Measurements from ENCODE around the gene GKN1.

Gene GKN1

DNA sequence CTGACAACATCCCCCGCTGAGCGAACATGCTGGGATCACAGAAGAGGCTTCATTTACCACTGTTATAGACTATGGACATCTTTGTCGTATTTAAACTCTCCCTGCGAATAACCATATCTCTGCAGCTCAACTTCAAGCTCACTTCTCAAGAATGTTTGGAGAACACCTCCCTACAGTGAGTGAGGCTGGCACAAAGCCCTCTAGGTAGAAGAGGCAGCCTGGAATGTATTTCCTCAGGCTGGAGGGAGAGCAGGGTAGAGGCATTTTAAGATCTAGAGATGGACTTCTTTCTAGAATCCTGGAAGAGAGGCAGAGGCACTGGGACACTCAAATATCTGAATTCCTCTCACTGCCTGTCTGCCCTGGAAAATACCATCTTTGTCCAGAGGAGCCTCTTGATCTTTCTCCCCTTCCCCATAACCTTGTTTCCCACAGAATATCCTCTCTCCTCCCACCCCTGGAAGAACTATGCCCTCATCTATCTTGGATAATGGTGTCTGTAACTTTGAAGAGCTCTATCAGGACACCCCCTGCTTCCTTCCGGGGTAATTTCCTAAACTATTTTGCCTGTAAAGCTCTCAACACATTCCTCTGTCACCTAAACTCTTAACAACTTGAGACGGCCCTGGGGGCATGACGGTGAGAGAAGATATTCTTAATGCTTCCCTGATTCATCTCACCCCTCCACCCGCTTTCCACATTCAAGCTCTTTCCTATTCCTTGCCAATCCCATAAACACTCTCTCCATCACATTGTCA, 36.2 kb downstream of the GKN1 start:
- no peak for DNase-seq

DNA sequence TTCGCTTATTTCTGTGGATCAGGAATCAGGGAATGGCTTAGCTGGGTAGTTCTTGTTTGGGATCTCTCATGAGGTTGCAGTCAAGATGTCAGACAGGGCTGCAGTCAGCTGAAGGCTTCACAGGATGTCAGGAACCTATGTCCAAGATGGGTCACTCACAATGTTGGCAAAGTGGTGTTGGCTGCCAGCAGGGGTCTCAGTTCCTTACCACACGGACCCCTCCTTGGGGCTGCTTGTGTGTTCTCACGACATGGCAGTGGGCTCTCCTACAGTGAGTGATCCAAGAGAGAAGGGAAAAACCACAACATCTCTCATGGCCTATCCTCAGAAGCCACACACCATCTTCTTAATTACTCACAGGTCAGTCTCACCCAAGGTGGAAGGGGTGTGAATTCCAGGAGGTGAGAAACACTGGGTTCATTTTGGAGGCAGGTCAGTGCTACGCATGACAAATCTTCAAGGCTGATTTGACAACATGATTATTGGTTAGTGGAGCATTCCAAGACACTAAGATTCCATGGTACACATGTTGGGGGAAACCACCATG, 37.2 kb downstream of the GKN1 start:
- no peak for DNase-seq

DNA sequence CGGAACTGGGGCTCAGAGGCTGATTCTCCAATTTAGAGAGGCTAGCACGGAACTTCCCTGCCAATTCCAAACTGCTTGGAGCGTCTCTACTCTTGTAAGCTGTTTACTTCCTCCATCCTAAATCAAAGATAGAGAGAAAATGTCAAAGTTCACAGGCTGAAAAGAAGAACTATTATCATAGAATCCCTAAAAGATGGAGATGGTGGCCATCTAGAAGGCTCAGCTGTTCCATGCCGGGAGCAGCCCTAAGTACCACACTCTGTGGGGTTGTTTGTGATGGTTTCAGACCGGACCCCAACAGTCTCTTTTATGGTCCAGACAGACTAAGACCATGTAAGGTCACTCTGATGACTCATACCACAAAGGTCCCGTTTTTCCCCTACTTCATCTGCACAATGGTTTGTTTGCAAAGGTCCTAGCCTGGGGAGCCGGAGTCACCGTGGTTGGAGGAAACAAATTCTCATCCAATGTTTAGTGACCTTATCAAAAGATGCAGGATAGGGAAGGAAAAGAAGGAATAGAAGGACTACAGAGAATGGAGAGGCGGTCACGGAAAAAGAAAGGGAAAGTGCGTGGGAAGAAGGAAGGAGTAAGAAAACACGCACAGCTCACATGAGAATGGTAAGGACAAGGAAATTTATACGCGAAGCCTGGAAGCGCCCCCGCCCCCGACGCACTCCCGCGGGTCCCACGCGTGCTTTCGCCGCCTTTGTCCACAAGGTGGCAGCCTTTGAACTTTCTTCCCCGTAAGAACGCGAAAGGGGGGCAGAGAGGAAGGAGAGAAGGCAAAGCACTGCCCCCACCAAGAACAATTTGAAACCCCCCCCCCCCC, 38.1 kb downstream of the GKN1 start:
- peak; percentile 72 for DNase-seq

DNA sequence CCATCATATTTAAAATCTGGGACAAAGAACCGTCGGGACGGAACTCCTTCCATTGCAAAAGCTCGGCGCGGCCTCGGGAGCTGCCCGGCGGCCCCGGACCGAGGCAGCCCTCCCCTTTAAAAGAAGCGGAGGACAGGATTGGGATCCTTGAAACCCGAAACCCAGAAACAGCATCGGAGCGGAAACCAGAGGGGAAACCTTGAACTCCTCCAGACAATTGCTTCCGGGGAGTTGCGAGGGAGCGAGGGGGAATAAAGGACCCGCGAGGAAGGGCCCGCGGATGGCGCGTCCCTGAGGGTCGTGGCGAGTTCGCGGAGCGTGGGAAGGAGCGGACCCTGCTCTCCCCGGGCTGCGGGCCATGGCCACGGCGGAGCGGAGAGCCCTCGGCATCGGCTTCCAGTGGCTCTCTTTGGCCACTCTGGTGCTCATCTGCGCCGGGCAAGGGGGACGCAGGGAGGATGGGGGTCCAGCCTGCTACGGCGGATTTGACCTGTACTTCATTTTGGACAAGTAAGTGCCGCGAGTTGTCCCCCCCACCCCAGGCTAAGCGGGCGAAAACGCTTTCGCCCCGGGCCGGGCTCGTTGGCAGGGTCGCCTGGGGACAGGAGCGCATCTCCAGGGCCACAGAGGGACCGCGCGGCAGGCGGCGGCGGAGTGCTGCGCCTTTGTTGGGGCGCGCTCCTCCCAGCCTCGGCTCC, 38.9 kb downstream of the GKN1 start, which contains the start of gene ANTXR1:
TSS of gene ANTXR1 (plus strand) at position 38 of the 698 bp plus-strand sequence. CDS start at position 359, 321 bp downstream.
- peak; percentile 81 for DNase-seq

DNA sequence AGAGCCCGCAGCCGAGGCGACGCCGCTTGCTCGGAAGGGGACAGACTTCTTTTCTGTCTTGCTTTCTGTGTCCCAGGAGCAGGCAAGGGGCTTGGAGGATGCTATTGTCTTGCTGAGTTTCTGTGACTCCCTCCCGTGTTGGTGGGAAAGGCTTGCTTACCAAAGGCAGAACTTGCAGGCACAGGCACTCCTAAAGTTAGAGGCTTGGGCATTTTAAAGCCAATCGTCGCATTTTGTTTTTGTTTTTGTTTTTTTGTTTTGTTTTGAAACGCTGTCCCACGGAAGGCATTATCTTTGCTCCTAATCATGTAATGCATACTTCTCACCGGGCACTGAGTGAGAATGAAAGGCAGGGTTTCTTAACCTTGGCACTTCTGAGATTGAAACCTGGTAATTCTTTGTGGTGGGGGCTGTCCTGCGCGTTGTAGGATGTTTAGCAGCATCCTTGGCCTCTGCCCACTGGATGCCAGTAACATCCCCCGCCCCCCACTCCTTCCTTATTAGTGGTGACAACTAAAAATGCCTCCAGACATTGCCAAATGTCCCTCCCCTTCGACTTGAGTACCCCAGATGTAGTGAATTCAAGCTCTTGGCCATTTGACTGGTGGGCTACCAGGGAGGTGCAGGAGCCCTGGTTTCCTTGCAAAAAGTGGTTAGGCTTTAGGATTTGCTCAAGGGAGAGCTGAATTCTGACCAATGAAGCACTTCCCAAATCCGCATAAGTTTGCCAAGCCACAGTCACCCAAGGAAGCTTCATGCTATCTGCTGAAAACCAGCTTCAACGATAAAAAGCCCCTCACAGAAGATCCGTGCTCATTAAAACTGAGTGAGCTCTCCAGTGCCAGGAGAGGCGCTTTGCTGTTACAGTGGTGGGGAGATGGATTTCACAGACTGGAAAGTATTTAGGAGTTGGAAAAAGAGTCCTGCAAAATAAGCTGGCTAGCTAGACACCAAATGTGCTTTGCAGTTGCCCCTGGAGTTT, 39.7 kb downstream of the GKN1 start:
- peak; percentile 55 for DNase-seq

DNA sequence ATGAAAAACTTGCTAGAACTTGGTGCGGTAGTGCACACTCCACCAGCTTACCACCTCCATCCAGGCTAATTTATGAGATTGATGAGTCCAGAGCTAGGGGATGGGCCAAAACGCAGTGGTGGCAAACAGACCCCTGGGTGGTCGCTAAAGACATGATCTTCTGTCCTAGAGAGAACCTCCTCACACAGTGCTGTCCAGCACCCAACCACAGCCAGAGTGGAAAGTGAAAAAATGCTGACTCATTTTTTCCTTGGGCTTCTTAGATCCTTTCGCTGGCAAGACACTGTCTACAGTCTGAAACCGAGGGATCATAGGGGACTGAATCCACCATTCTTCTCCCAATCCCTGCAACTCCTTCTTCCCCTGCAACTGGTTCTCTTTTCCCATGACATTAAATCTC, 42.6 kb downstream of the GKN1 start:
- DNase-seq, result peak; percentile 82

DNA sequence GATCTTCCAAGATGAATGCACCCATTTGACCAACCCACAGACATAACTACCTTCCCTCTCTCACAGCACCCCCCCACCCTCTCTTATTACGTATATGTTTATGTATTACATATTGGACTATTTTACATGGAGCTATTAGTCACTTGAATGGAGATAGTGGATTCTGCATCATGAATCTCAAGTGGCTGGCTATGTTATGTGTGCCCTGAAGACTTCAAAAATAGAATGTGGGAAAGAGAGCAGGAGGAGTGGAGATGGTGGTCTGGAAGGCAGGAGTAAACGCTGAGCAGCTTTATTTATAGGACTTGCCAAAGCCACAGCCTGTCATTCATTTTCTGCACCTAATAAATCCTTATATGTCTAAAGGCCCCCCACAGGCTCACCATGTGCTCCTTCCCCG, 43.4 kb downstream of the GKN1 start:
- peak; percentile 66 for DNase-seq

DNA sequence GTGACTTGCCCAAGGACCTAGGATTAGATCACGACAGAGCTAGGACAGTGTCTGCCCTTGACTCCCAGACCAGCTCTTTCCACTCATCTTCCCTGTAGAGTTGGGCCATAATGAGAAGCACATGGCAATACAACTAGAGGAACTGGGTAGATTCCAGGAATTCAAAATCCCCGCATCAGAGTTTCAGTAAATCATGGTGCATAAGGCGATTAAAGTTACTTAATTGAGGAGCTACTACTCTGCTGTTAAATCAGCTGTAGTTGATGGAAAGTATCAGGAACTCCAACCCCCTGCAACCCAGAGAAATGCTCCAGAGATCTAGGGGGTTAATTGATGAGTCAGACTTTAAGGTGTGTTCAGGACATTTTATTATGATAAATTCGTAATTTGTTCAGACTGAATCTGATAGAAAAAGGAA, 44.3 kb downstream of the GKN1 start:
- DNase-seq, result peak; percentile 70

DNA sequence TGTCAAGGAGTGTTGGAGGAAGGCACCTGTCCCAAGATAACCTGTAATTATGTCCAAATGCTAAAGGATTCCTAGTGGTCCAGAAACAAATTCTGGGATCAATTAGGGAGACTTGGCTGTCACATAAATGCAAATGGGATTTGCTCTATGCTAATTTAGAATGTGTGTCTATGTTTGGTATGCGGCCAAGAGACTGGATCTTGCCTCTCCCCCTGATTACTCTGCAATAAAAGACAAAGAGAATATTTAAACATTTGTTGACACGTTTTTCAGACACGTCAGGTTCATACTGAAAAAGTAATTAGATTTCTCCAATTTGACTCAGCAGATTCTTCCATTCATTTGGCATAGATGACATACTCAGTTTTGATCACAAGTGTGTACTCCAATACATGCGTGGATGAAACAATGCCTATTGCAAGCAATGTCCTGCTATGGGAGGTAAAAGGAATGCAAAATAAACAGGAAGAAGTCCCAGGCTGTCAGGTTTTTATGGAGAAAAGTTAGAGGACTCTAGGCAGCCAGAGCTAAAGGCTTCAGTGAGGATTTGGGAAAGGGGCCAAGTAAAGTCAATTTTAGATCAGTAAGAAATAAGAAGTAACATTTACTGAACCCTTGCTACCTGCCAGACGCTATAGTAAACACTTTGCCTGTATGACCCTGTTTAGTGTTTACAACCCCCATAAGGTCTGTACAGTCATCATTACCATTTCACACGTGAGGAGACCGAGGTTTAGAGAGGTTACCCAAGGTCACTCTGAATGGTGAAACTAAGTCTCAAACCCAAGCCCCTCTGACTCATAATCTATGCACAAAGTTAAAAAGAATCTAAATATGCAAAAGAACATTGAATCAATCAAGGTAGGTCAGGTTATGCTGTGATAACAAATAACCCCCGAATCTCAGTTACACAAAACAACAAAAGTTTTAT, 46.3 kb downstream of the GKN1 start:
- no peak for DNase-seq

DNA sequence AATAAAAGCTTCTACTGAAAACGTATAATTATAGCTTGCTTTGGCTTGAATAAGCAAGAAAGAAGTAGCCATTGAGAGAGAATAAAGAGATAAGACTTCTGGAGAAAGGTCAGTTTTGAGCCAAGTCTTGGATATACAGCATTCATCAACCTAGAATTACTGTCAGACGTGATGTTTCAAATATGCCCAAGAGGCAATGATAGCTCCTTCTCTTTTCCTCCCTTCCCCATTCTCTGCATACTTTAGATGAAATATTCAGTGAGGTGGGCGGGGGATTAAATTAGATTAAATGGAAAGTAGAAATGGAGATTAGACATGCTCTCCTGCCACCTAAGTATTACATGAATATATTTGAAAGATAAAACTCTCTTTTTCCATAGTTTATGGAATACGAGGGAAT, 47.3 kb downstream of the GKN1 start:
- no peak for DNase-seq

DNA sequence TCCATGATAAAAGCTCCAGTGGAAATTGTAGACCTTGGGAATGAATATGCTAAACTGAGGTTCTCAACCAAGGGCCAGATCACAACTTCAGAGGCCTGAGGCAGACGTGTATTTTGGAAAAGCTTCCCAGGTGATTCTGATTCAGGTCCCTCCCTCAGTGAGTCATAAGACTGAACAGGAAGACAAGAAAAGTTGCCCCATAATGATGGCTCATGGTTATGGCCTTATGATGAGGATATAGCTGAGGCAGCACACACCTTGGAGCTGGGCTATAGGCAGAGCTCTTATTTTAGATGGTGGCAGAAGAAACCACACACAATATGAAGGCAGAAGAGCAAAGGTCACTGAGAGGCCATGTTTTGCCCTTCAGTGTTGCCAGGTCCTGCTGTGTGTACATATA, 48.1 kb downstream of the GKN1 start:
- DNase-seq, result no peak

DNA sequence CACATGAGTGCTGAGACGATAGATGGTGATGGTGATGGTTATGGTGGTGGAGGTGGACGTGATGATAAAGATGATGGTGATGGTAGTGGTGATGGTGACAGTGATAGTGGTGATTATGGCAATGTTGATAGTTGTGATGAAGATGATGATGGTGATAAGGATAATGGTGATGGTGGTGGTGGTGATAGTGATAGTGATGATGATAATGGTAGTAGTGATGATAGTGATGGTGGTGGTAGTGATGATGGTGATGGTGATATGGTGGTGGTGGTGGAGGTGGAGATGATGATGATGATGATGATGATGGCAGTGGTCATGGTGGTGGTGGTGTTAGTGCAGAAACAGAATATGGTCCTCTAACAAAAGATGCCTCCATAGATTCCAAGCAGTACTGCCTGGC, 48.8 kb downstream of the GKN1 start:
- DNase-seq, result no peak

DNA sequence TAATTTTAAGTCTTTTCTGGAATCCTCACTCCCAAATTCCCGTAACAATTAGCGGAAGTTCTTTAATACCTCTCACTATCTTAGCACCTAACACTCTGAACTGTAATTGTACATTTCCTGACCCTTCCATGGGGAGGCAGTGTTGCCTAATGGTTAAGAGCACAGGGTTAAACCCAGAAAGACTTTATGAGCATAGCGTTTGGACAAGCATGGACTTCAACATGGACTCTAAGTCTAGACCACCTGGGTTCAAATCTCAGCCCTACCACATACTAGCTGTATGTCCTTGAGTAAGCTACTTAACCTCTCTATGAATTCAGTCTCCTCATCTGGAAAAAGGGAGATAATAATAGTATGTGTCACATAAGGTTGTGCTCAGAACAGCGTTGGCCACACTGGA, 51.6 kb downstream of the GKN1 start:
- DNase-seq, result no peak

DNA sequence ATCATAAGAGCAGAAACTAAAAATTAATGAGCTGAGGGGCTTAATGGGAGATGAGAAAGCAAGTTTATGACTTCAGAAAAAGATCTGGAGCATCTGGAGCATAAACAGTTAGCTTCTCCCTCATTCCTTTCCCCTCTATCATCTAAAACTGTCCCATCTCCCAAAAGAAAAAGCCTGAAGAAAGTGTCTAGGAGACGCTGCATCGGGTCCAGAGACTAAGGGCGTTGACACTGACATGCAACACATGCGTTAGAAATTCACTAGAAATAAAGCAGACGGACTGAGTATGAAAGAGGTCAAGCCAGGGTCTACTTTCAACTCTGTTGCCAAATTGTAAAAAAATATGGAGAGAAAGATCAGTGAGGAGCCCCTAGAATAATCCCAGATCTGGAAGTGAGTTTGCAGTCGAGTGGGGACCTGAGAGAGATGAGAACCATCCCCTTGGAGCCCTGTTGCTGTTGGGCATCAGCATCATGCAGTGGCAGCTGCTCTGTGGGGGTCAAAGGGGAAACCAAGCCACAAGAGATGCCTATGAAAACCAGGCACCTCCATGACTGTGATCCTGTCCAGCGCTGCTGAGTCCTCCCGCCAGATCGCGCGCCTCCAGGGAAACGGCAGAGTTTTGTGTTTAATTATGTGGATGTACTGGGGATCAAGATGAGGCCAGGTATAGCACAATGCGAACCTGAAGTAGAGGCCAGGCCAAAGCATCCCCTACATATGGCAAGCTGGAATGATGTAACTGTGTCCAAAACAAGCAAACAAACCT, 52.4 kb downstream of the GKN1 start:
- no peak for DNase-seq

All from fibroblast of upper back skin (primary cell).